GM18861 (cell line): ENCODE data around the gene ARID3A.
"Not testable (repeated sequence)": the region's sequence is repeated elsewhere in the genome, so short reads cannot be mapped to it uniquely, and the experiment has no call there.

Experiments
- ATAC-seq: cut with Tn5 transposase; IDR thresholded peaks from one replicate; pipeline ENCODE4 v1.9.1; 2021; ENCODE audit not compliant: unreplicated experiment

ARID3A gene

DNA sequence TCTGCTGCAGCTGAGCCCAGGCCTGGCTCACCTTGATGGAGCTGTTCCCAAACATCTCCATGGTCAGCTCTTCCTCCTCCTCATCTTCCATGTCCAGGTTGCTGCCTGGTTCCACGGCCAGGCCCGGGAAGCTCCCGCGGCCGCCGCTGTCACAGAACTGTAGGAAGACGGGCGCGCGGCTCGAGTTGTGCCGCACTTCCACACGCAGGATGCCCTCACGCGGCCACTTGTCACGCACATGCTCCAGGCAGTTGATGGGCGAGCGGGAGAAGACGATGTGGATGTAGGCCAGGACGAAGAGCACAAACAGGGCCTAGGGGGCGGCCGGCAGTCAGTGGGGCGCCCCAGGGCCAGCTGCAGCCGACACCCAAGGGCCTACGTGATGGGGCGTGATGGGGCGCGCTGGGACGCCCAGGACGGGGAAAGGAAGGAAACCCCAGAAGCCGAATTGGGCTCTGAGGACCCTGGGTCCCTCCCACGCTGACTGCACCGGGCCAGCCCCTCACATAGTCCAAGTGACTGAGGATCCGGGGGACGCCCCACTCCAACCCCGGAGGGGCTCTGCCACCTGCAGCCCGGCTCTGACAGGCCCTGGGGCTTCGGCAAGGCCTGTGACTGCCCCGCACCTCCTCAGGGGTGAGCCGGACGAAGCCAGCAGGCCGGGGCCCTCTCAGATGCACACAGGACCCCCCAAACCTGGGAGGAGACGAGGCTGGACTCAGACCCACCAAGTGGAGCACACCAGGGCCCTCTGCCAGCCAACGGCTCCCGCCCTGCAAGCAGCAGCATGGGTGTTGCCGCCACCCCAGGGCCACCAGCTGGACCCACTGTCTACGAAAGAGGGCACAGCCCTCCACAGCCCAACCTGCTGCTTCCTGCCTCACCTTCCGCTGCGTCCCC, 88.6 kb downstream of the ARID3A start:
- no peak for ATAC-seq

DNA sequence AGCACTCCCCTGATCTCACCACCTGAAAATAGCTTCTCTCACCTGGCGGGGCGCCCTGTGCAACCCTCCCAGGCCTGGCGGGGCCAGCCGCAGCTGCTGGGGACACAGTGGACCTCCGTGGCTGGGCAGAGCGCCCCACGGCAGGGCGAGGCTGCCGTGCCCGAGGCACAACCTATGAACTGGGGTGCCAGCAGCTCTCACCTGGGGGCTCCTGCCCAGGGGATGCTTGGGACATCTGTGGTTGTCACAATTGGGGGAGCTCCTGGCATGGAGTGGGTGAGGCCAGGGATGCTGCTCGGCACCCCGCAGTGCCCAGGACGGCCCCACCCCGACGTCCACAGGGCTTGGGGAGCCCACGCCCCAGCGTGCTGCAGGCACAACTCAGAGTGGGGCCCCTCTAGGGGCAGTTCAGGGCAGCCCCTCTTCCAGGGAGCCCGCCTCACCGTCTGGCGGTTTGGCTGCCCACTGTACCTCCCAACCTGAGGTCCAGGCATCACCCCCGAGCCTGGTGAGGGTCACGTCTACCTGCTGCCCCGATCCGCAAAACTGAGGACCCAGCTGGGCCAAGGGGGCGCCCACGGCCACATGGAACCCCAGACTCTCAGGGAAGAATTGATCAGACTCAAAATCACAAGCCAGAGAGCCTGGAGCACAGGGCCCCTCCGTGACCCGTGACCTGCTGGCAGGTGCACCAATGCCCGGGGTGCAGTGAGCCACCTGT, 89.4 kb downstream of the ARID3A start:
- ATAC-seq: no peak

DNA sequence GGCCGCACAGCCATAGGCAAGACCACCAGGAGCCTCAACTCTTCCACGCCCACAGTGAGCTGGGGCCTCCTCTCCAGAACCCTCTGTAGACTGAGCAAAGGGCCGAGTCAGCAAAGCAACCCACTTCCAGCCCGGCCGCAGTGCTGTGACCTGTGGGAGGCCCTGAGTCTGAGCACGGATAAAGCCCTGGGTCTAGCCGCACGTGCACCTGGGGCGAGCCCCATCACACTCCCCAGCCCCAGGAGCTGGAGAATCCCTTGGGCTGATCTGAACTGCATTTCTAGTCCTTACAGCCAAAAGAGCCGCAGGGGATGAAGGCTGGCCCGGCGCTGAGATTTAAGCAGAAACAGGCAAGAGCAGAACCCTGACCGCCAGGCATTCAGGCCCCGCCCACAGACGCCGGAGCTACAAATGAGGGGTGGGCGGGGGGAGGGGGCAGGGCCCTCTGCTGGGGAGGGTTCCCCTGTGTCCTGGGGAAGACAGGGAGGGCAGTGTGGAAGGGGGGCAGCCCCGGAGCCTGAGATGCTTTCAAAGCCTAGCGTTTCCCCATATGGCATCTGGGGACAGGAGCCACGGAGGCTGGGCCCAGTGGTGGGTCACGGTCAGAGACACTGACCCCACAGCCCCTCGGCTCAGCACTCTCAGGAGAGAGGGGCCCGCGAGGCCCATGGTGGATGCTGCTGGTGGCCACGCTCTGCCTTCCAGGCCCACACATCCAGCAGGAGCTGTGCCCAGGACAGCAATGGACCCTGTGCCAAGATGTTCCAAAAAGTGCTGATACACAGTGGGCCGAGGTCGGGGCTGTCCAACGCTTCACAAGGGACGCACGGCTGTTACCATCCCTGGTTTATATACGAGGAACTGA, 90.2 kb downstream of the ARID3A start:
- no peak for ATAC-seq

DNA sequence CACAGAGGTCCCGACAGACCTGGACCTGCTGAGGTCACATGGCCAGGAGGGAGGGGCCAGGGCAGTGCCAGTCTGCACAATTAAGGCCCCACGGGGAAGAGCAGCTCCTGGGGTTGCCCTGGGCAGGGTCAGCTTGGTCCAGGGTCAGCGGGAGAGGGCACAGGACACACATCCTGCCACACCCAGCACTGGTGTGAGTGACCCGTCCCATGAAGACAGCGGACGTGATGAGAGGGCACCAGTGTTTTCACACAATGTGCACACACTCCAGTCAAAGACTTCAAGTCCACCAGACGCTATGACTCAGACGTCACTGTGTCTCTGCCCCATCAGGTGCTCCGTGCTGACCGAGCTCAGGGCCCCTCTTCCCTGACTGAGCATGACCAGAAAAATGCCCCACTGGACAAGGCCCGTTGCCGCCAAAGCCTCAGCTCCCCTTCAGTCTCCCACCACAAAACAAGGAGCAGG, 90.8 kb downstream of the ARID3A start:
- ATAC-seq: no peak

DNA sequence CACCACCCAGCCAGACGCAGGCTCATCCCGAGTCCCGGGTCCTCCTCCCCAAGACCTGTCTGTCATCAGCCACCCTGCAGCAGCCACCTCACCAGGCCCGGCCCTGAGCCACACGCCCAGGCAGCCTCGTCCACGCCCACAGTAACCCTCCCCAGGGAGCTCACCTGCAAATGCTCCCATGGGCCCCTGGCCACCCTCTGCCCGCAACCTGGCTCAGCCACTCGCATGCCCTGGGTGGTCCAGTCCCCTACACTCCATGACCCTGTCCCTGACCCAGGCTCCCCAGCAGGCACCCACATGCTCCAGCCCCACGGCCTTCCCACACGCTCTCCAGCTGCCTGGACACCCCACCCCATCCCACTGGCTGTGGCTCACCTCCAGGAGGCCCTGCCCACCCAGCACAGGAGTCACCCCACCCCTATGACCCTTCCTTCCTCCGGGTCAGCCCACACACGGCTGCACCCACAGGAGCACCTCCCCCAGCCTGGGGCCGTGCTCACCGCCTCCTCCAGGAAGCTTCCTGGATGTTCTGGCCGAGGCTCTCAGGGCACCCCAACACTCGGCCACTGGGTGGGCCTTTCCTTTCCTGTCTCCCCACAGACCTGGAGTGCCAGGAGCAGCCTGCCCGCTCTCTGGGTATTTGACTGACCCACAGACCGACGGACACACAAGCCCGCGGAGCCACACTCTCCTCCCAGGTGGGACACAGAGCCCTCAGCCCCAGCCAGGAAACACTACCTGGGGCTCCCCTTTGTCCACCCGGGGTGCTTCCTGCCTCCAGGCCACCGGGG, 91.5 kb downstream of the ARID3A start:
- ATAC-seq: no peak

- no peak for ATAC-seq
These were observed 92.1 kb downstream of the ARID3A start for GRCh38 chr19:1017906-1018305.

- ATAC-seq: no peak
These were observed 92.6 kb downstream of the ARID3A start for GRCh38 chr19:1018393-1018792.

GRCh38 chr19:1018932-1019615, 93.2 kb downstream of the ARID3A start:
- no peak for ATAC-seq

DNA sequence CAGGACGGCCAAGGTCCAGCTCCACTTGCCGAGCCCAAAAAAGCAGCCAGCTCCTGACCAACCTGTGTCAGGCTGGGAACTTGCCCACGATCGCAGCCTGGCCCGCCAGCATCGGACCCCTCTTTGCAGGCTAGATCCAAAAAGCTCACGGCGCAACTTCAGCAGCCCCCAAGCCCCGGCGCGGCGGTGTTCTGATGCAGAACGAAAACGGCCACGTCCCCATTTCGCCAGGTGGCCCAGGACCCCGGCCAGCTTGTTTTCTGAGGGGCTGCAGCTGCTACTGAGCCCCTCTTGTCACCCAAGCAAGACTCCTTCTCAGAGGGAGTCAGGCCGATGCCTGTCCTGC, 93.8 kb downstream of the ARID3A start:
- no peak for ATAC-seq

DNA sequence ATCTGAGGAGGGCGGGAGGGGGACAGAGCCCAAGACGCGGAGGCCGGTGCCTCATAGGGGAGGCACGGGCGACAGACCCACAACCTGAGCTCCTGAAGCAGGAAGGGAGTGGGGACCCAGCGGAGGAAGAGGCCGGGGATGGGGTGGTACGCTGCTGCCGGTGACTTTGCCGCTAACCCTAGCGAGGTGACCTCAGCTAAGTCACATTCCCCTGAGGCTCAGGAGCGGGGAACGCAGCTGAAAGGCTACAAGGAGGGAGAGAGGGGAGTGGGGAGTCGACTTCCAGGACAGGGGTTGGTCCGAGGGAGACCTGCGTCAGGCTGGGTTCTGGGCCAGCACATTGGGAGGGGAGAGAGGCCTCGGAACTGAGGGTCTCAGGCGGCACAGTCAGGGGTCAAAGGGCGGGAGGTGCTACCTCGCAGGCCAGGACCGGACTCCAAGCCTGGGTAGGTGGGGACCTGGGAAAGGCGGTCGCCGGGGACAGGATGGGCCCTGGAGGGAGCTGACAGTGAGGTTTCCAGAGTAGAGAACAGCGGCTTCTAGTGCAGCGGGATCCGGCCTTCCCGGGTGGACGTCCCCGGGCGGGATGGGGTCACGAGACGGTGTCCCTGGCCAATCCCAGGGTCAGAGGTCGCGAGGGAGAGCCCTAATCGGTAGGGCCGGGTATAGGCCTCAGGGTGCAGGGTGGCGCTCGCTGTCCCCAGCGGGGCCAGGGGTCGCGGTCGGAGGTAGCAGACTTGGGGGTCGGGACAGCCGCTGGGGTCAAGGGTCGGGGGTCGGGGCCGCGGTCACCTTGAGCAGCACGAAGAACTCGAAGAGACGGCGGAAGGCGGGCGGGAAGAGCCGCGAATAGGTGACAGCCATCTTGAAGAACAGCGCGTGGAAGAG, 94.4 kb downstream of the ARID3A start:
- ATAC-seq: no peak

GRCh38 chr19:1020868-1021425, 95.1 kb downstream of the ARID3A start, which contains the start of gene TMEM259:
Gene TMEM259 (minus strand): TSS chr19:1021123. CDS start chr19:1020996, 127 bp downstream.
- peak; percentile 64 for ATAC-seq

- not testable (repeated sequence) for ATAC-seq
These were observed 98.0 kb downstream of the ARID3A start for GRCh38 chr19:1023883-1024188.

GRCh38 chr19:1025080-1025479, 99.2 kb downstream of the ARID3A start:
- ATAC-seq: not testable (repeated sequence)
